GM18519 (cell line): ENCODE data around the gene DNM3.

Source experiments
- ATAC-seq: cut with Tn5 transposase; IDR thresholded peaks from one replicate; pipeline ENCODE4 v1.9.1; 2021; ENCODE audit warnings: mild to moderate bottlenecking, moderate library complexity; ENCODE audit not compliant: unreplicated experiment, low FRiP score

Gene DNM3

DNA sequence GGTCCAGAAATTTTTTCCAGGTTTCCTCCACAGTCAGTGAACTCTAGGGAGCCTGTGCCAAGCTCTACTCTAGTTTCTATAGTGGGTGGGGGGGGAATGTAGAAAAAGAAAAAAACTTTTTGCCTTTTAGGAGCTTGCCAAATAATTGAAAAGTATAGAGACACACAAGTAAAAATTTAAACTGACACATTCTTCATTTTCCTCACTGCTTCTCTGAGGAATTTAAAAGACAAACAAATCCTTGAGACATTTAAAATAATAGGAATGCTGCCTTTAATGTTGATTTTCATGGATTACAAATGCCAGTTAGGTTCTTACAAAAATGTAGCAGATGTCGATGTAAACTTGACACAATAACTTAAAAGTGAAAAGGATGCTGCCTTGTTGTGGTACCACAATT lies 241.9 kb downstream of the DNM3 start:
- ATAC-seq: no peak

DNA sequence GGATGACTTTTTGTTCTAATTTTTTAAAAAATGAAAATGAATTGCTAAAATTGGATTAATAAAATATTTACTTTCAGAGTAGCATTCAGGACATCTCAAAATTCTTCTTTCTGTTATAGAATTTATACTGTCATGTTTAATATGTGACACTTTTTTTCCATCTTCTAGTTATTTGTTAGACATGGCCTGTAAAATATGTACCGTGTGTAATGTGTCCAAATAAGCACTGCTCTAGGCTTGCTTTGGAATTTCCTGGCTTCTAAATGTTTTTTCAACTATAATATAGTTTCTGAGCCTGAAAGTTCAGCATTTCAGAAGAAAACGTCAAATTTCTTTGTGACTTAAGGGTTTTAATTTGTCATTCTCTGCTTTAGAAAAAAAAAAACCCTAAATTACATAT lies 243.6 kb downstream of the DNM3 start:
- ATAC-seq: no peak

DNA sequence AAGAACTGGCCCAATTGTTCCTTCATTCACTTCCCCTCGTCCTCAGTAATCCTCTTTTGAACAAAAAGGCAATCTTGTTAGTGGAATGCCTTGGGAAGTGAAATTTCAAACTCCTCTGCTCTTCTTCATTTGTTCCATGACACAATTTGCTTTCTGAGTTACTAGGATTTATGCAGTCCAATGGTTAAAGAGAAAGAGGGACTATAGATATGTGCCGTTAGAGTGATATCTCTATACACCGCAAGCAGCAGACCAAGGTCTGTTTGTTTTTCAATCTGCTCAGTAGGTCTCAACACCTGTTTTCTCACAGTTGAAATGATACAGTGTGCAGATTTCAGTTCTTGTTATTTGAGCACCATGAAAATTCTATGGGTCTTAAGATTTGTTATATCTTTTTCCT lies 244.0 kb downstream of the DNM3 start:
- ATAC-seq: no peak

DNA sequence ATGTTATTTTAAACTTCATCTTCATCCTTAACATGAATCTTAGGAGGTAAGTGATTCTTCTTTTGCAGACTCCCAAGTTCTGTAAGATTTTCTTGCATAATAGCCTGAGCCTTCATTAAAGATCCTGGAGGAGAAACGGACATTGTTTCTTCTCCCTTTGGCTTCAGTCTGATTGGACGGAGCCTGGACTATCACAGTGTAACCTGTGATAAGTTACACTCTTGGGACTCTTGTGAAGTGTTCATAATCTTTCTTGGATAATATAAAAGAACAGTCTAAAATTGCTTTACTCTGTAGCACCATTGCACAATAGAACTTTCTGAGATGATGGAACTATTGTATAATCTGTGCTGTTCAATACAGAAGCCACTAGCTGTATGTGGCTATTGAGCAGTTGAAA lies 244.8 kb downstream of the DNM3 start:
- no peak for ATAC-seq

DNA sequence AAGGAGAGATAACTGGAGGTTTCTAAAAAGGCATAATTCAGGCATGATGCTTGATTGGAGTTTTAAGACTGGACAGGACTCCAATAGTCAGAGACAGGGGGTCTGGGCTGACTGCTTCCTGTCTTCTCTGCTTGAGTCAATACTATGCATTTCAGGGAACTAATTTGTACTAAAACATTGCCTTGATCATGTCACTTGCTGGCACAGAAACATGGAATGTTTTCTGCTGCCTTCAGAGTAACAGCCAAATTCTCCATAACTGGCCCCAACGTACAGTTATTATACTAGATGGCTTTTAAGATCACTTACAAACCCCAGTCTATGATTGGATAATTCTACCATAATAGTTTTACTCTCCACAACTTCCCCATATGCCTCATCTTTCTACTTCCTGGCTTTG lies 247.0 kb downstream of the DNM3 start:
- ATAC-seq: no peak

DNA sequence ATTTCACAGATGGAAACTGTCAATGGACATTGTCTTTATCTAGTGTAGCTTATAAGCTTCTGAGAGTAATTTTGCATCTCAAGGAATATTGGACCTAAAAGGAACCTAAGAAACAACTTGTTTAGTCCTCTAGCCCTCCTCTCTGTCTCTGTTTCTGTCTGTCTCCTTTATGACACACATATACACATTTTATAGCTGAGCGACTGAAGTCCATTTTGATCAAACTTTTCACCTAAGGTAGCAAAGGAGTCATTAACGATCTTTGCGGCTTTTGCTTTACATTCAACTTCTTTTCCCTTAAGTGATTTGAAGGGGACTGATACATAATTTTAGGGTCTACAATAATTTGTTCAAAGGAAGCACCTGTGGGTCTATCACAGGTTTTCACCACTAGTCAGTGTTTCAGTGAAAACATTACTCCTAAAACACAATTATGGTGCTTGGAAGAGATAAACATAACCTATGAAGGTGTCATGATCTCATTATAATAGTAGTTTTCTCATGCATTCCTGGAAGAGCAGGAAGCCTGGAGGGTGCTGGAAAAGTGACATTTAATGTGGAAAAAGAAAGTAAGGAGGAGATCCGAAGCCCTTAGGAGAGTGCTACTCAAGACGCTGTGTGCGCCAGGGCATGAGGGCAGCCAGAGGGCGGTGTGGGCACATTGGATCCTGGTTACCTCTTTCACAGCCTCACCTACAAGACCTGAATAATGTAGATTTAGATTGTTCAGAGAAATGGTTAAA lies 248.6 kb downstream of the DNM3 start:
- ATAC-seq: no peak

DNA sequence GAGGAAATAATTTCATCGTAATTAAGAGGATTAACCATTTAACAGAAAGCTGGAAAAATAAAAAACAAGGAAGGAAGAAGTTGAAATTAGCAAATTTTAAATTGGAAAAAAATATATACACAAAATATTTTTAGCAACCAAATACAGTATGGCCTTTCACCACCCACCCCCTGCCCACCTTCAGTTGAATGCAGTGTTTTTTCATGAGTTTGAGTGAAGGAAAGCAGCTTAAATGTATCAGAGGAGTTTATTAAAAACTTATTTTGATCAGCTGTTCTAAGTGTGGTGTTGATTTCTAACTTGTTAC lies 249.2 kb downstream of the DNM3 start:
- no peak for ATAC-seq

DNA sequence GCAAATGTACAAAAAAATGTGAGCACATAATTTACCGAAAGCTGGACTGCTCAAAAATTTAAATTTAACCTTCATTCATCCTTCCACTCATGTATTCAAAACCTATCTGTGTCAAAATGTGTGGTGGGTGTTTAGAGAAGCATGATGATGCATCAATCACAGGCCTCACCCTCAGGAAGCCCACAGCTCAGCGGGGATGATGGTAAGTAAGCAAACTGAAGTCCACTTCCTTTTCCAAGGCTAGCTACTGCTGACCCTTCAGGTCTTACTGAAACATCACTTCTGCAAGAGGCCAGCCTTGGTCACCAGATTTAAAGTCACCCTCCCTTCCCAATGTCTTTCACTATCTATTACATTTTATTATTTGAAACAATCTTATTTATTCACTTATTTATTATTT lies 254.5 kb downstream of the DNM3 start:
- no peak for ATAC-seq

DNA sequence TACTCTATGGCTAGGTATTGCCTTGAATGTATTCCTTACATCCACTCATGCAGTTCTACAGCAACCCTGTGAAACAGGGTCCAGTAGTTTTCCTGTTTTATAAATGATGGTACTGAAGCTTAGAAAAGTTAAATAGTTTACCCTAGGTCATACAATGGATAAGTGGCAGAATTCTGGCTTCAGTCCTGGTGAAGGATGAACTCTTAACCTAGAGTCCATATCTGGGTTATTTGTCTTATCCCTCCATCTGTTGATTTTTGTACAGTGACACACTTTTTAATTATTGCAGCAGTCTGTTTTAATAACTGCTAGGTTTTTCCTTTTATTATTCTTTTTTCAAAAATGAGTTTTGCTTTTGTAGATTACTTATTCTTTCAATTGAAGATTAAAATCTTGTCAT lies 263.9 kb downstream of the DNM3 start:
- no peak for ATAC-seq

DNA sequence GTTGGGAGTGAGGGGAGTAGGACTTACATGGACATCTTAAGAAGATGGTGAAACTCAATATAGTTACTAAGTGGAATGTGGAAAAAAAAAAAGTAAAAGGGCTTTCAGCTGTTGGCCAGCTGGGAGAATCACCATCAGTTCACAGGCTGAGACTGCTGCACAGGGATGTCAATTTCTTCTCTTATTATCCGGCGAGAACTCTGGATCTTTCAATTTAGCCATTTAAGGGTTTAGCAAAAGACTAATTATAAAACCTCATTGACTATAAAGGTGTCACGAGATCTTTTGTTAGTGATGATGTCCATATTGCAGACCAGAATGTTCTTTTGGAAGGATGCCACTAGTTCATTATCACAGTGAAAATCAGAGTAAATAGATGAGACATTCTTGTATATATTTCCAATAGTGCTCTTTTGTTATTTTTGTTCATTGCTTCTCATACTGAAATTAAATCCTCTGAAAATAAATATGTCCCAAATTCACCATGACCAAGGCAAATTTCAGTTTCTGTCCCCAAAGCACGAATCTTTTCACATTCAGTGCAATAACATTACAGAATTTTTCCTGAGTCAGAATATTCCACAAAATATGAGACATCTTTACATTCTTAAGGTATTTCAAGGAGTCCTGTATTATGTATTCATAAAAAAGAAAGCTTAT lies 266.1 kb downstream of the DNM3 start:
- no peak for ATAC-seq

DNA sequence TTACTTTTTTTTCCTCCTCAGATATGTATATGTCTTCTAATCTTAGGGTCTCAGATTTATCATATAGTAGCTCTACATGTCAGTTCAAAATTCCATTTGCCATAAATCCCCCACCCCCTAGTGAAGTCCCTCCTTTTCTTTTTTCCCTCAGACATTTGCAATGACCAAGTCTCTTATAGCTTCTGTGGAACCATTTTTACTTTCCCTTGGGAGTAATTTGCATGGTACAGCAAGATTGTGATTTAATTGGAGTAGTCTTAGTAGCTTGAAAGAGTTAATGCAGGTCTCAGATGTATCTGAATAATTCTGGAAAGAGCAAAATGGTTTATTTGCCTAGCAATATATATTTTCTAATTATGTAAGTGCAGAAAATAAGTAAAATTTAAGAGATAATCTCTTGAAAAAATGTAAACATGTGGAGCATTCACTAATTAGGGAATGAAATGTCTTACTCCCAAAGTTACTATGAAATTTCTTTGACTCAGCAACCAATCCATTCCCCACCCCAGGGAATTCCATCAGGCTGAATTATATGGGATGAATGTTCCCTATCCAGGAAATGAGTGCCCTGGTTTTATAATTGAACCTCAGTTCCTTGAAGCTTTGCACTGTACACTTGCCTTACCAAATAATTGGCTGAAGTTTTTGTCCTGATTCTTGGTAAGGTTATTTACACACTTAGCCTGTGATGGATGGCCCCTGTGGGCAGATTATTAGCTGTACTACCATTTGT lies 267.0 kb downstream of the DNM3 start:
- ATAC-seq: no peak

DNA sequence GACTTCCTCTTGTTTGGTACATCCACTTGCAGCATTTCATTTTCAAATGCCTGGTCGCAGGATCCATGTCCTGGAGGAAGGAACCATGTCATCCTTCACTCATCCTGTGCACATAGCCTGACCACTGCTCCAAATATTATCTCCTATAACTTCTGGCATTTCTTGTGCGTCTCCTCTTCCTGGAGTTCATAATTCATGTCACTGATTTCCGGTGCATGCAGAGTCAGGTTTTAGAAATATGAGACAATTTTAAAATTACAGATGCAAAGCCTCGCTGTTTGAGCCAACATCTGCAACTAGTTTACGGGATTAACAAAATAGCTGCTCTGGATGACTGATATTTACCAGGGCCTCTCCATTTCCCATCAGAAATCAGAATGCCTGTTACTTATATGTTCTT lies 268.1 kb downstream of the DNM3 start:
- no peak for ATAC-seq

DNA sequence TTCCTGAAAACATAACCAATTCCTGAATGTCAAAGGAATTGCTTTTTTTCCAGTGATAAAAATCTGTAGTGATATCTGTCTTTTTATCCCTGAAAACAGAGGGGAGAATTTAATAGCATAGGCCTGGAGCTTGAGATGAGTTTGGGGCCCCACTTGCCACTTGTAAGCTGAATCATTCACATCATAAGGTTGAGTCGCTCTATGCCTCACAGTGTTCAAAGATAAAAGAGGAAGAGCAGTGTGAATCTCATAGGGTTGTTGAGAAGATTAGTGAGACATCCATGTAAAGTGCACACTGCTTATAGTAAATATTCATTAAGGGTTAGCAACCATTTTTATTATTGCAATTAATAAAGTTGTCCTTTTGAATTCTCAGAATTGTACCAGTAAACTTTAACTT lies 271.3 kb downstream of the DNM3 start:
- no peak for ATAC-seq

DNA sequence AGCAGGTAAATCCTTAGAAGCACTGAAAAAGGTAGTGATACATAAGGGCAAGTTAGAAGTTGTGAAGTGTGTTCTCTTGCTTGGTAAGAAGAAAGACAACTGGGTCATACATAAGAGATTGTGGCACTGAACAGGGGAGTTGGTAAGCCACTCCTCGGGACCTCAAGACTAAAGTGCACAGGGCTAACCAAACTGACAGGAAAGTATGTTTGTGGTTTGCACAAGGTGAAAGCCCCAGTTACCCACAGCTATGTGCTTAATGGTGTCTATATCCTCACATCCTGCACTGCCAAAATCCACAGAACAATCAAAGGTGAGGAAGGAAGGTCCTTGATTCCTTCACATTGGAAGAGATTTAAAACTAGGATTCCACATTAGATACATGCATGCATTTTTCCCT lies 276.5 kb downstream of the DNM3 start:
- ATAC-seq: no peak

DNA sequence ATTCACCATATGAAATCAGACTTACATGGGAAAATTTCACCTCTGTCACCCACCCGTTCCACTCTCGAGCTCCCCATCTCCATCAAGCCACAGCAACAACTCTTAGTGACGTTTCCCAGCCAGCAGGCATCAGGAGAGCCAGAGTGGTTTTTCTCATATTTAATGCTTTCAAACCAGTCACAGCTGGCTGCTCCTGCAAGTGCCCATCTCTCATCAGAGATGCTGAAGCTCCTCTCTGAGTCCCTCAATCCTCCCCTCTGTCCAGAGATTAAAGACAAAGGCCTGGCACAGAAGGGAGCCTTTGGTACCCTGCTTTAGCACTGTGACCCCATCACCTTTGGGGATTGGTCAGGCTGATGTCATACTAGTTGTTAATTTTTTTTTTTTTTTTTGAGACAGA lies 277.3 kb downstream of the DNM3 start:
- no peak for ATAC-seq

DNA sequence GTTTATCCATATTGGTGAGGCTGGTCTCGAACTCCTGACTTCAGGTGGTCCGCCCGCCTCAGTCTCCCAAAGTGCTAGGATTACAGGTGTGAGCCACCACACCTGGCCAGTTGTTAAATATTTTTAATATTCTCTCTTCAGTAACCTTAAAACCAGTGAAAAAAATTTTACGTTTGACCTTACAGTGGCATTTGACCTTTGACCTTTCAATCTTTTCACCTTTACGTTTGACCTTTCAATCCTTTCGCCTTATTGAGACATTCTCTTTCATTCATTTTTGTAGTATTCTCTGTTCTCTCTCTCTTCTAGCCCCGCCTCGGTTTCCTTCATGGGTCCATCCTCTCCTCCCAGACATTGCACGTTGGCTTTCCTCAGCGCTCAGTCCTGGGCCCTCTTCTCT lies 277.9 kb downstream of the DNM3 start:
- ATAC-seq: no peak

DNA sequence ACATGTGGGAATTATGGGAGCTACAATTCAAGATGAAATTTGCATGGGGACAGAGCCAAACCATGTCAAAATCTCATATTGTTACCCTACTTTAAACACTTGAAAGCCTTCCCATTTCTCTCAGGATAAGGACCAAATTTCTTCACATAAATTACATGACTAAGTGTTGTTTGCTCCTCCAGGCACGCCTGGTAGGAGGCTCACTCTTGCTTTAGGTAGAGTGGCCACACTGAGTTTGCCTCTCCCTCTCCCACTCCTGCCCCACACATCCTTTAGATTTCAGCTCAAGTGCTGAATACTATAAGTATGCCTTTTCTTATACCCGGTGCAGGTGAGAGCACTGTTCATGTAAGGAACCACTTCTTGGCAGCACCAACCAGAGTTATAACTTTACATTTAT lies 279.1 kb downstream of the DNM3 start:
- ATAC-seq: no peak

DNA sequence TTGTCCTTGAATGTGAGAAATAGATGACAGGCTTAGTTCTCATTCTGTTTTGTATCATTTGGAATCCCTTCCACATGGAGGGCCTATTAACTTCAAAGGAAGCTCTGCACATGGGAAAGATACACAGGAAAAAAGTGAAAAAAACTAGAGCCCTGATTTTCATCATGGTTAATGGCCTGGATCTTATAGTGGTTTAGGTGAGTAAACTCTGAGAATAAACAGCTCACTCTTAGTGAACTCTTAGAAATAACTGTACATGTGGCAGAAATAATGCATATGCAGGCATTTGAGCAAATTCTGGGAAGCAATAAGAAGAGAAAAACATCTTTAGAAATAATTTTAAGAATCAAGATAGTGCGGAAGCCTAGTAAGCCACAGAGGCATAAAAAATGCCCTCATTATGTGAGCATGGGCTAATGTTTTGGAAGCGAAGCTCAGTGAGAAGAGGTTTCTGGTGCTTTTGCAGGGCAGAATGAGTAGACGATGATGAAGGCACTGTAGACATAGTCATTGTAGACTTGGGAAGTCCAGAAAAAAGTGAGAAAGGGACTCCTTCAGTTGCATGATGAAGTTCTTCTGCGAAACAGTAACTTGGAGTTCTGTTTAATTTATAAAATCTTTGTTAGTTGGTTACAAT lies 279.9 kb downstream of the DNM3 start:
- no peak for ATAC-seq

DNA sequence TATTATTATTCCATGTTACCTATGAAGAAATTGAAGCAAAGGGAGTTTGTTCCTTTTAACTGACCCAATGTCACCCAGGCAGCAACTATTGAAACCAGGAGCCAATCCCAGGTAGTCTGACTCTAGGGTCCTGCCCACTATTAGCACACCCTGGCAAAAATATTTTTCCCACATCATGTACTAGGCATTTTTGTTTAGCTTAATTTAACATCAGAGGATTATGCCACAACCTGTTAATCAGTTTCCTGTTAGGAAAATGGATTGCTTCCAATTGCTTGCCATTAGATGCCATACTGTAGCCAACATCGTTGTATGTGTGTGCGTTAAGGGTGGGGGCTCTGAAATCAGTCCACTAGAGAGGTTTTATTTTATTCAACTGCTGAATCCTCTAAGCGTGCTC lies 281.1 kb downstream of the DNM3 start:
- ATAC-seq: no peak

DNA sequence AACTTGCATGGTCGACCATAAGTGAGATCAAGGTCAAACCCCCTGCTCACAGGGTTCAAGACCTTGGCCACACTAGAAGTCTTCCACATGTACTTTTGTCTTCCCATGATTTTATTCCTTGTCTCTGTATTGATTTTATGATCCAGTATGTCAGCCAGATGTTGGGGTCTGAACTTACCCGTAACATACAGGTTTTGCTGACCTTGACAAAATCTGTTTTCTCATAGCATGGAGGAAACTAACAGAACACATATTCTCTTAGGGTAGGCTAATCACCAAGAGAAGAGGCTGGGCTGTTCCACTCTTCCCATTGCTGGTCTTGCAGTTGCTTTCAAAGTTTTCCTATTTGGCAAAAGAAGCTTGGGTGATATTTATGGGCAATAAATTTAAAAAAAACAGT lies 284.0 kb downstream of the DNM3 start:
- ATAC-seq: no peak

DNA sequence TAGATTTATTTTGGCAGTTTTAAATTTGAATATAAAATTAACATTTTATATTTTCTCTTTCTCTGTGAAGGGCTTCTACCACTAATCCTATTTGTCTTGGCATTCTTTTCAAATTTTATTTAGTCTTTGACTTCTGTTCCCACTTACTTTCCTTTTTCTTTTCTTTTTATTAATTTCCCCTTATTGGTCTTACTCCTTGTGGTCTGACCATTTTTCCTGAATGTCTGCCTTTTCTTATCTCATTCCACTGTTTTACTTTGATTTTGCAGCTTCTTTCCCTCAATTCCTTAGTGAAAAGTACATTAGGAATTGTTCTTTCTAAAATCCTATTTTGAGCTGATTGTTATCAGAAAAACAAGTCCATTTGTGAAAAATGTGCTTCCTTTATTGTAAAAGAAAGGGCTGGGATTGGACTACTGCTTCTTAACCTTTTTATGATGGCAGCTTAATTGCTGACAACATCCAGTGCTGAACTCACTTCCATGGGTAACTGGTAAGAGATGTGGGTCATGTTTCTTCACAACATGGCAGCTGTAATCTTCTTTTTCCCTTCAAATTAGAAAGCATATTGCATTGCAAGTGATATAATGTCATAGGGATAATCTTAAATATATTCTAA lies 284.6 kb downstream of the DNM3 start:
- no peak for ATAC-seq
